Mesendoderm (in vitro differentiated cells): ENCODE measurements around the gene L1CAM.
A peak's percentile ranks its signal among the peaks of the same experiment; 100 is the strongest.

Experiments
- DNase-seq: peaks from one replicate; pipeline ENCODE4 v3.0.0; 2013
- H2AK5ac ChIP-seq: 2 replicates; pipeline ENCODE4 v1.6.1; 2013; ENCODE audit warnings: low read length, inconsistent platforms
- H2BK120ac ChIP-seq: 2 replicates; pipeline ENCODE4 v1.6.1; 2013; ENCODE audit warnings: low read depth, mild to moderate bottlenecking, low read length, moderate library complexity, mixed read lengths
- H2BK15ac ChIP-seq: replicated peaks from 2 replicates; pipeline ENCODE4 v1.6.1; 2013; ENCODE audit warnings: low read depth, mild to moderate bottlenecking, moderate library complexity
- H2BK5ac ChIP-seq: 2 replicates; pipeline ENCODE4 v1.6.1; 2013; ENCODE audit warnings: low read length, inconsistent platforms
- H3K18ac ChIP-seq: 2 replicates; pipeline ENCODE4 v1.6.1; 2013; ENCODE audit warnings: mild to moderate bottlenecking, low read length, mixed read lengths
- H3K23ac ChIP-seq: one replicate; pipeline ENCODE4 v1.6.1; 2013; ENCODE audit warnings: low read length
- H3K27ac ChIP-seq: 2 replicates; pipeline ENCODE4 v1.5.1; 2013; ENCODE audit warnings: low read depth, mild to moderate bottlenecking, inconsistent platforms, low read length, moderate library complexity
- H3K27me3 ChIP-seq: 2 replicates; pipeline ENCODE4 v1.6.1; 2013; ENCODE audit warnings: low read length, control low read depth, mild to moderate bottlenecking, inconsistent platforms; ENCODE audit not compliant: insufficient read depth, poor library complexity
- H3K36me3 ChIP-seq: 2 replicates; pipeline ENCODE4 v1.6.1; 2013; ENCODE audit warnings: low read length, inconsistent platforms; ENCODE audit not compliant: control insufficient read depth, insufficient read depth
- H3K4ac ChIP-seq: one replicate; pipeline ENCODE4 v1.6.1; 2013; ENCODE audit warnings: low read depth, mild to moderate bottlenecking, low read length, moderate library complexity
- H3K4me1 ChIP-seq: 2 replicates; pipeline ENCODE4 v1.6.1; 2013; ENCODE audit warnings: low read depth, low read length, inconsistent platforms; ENCODE audit not compliant: control insufficient read depth
- H3K4me2 ChIP-seq: 2 replicates; pipeline ENCODE4 v1.6.1; 2013; ENCODE audit warnings: low read length
- H3K4me3 ChIP-seq: 2 replicates; pipeline ENCODE4 v1.5.1; 2013; ENCODE audit warnings: mild to moderate bottlenecking, low read length
- H3K56ac ChIP-seq: one replicate; pipeline ENCODE4 v1.6.1; 2013; ENCODE audit warnings: low read length
- H3K79me1 ChIP-seq: 2 replicates; pipeline ENCODE4 v1.6.1; 2013; ENCODE audit warnings: low read length, inconsistent platforms
- H3K79me2 ChIP-seq: 2 replicates; pipeline ENCODE4 v1.6.1; 2013; ENCODE audit warnings: mild to moderate bottlenecking, low read length; ENCODE audit not compliant: control insufficient read depth, insufficient read depth
- H3K9ac ChIP-seq: 2 replicates; pipeline ENCODE4 v1.6.1; 2013; ENCODE audit warnings: low read length, inconsistent platforms
- H4K5ac ChIP-seq: one replicate; pipeline ENCODE4 v1.6.1; 2013; ENCODE audit warnings: low read length
- H4K8ac ChIP-seq: one replicate; pipeline ENCODE4 v1.6.1; 2013; ENCODE audit warnings: low read depth, mild to moderate bottlenecking, control low read depth, low read length, moderate library complexity
- WGBS: extraction: QIAGEN DNeasy Blood & Tissue Kit; methylation state at CpG from one replicate; pipeline ENCODE4 v1.1.7; 2013; ENCODE audit warnings: low lambda C conversion rate, missing lambda C conversion rate; ENCODE audit not compliant: insufficient coverage; ENCODE audit errors: extremely low coverage; 5-methylcytosine and 5-hydroxymethylcytosine counted together

L1CAM gene

GRCh38 chrX:153887385-153887784, 1.4 kb upstream of the L1CAM start:
- Histone ChIP-seq H3K18ac (no peak overlapping the region), H4K8ac (no peak overlapping the region), H3K79me2 (peaks cover 2% of the 10 kb centered on the region), H3K4me3 (no peak overlapping the region), H2BK120ac (no peak overlapping the region), H3K9ac (no peak overlapping the region), H3K27ac (no peak overlapping the region), H3K27me3 (no peaks in the 10 kb centered on the region), H2BK15ac (no peak overlapping the region), H2AK5ac (no peak overlapping the region), H2BK5ac (no peak overlapping the region), H3K79me1 (no peaks in the 10 kb centered on the region), H3K4ac (no peak overlapping the region), H4K5ac (no peak overlapping the region), H3K56ac (no peak overlapping the region), H3K4me1 (peaks cover 2% of the 10 kb centered on the region), H3K23ac (no peak overlapping the region), H3K4me2 (no peak overlapping the region), H3K36me3 (no peaks in the 10 kb centered on the region)
- no CpG with 5 or more reads among the region's 8 CpGs for WGBS
- DNase-seq = no peak

- peak overlapping the region; percentile 13 for H3K4me2 ChIP-seq
- WGBS = no CpG with 5 or more reads among the region's 13 CpGs
- no peak overlapping the region for H2AK5ac ChIP-seq
- H3K18ac ChIP-seq = no peak overlapping the region
- peak overlapping the region; percentile 55 for H3K27ac ChIP-seq
- no peaks in the 10 kb centered on the region for H3K27me3 ChIP-seq
- H3K9ac ChIP-seq = peak overlapping the region; percentile 71
- no peak overlapping the region for H2BK5ac ChIP-seq
- peak; percentile 92 for DNase-seq
- H3K56ac ChIP-seq = peak overlapping the region; percentile 77
- no peak overlapping the region for H3K23ac ChIP-seq
- H3K36me3 ChIP-seq = no peaks in the 10 kb centered on the region
- no peak overlapping the region for H4K8ac ChIP-seq
- H2BK15ac ChIP-seq = no peak overlapping the region
- no peak overlapping the region for H2BK120ac ChIP-seq
- no peak overlapping the region for H3K4me3 ChIP-seq
- peak overlapping the region; percentile 88 for H3K4ac ChIP-seq
- H3K79me2 ChIP-seq = peaks cover 2% of the 10 kb centered on the region
- H3K4me1 ChIP-seq = peaks cover 2% of the 10 kb centered on the region
- H3K79me1 ChIP-seq = no peaks in the 10 kb centered on the region
- H4K5ac ChIP-seq = no peak overlapping the region
Observed at GRCh38 chrX:153886915-153887314, 942 bp upstream of the L1CAM start.

- no peaks in the 10 kb centered on the region for H3K36me3 ChIP-seq
- peak overlapping the region; percentile 61 for H3K4me2 ChIP-seq
- no peak overlapping the region for H4K8ac ChIP-seq
- H3K4ac ChIP-seq = no peak overlapping the region
- peak overlapping the region; percentile 51 for H3K4me3 ChIP-seq
- DNase-seq = no peak
- no peaks in the 10 kb centered on the region for H3K27me3 ChIP-seq
- no peak overlapping the region for H4K5ac ChIP-seq
- H2AK5ac ChIP-seq = no peak overlapping the region
- no peak overlapping the region for H3K23ac ChIP-seq
- peak overlapping the region; percentile 80 for H3K56ac ChIP-seq
- H3K4me1 ChIP-seq = peaks cover 2% of the 10 kb centered on the region
- no peaks in the 10 kb centered on the region for H3K79me1 ChIP-seq
- H3K27ac ChIP-seq = no peak overlapping the region
- no peak overlapping the region for H3K18ac ChIP-seq
- no peak overlapping the region for H2BK120ac ChIP-seq
- H3K79me2 ChIP-seq = peaks cover 2% of the 10 kb centered on the region
- H2BK5ac ChIP-seq = no peak overlapping the region
- no CpG with 5 or more reads among the region's 32 CpGs for WGBS
- H2BK15ac ChIP-seq = no peak overlapping the region
- peak overlapping the region; percentile 76 for H3K9ac ChIP-seq
Observed at GRCh38 chrX:153885208-153885787, 675 bp downstream of the L1CAM start.

- Histone ChIP-seq H3K4me2 (no peak overlapping the region), H3K36me3 (no peaks in the 10 kb centered on the region), H4K8ac (no peak overlapping the region), H3K4me3 (no peak overlapping the region), H2AK5ac (no peak overlapping the region), H3K27me3 (no peaks in the 10 kb centered on the region), H3K4ac (no peak overlapping the region), H3K79me2 (peaks cover 2% of the 10 kb centered on the region), H3K4me1 (peaks cover 6% of the 10 kb centered on the region), H3K18ac (no peak overlapping the region), H2BK5ac (no peak overlapping the region), H2BK120ac (no peak overlapping the region), H3K56ac (peak overlapping the region; percentile 80), H3K9ac (peak overlapping the region; percentile 76), H3K79me1 (no peaks in the 10 kb centered on the region), H2BK15ac (no peak overlapping the region), H3K23ac (no peak overlapping the region), H3K27ac (no peak overlapping the region), H4K5ac (no peak overlapping the region)
- no peak for DNase-seq
- WGBS = no CpG with 5 or more reads among the region's 6 CpGs
Observed at GRCh38 chrX:153884590-153884989, 1.4 kb downstream of the L1CAM start.

- Histone ChIP-seq H2BK120ac (no peak overlapping the region), H4K8ac (no peak overlapping the region), H3K4me3 (no peak overlapping the region), H3K23ac (no peak overlapping the region), H3K18ac (no peak overlapping the region), H3K36me3 (no peaks in the 10 kb centered on the region), H3K9ac (no peak overlapping the region), H3K27me3 (no peaks in the 10 kb centered on the region), H3K4me2 (no peak overlapping the region), H3K79me2 (peaks cover 2% of the 10 kb centered on the region), H3K27ac (no peak overlapping the region), H4K5ac (no peak overlapping the region), H2BK15ac (no peak overlapping the region), H3K79me1 (no peaks in the 10 kb centered on the region), H3K4ac (no peak overlapping the region), H2BK5ac (no peak overlapping the region), H3K56ac (no peak overlapping the region), H3K4me1 (peaks cover 6% of the 10 kb centered on the region), H2AK5ac (no peak overlapping the region)
- DNase-seq = no peak
- WGBS = no CpG with 5 or more reads among the region's 13 CpGs
Observed at GRCh38 chrX:153884136-153884535, 1.8 kb downstream of the L1CAM start.
